Activated naive CD4-positive, alpha-beta T cell treated with anti-CD3 and anti-CD28 coated beads for 36 hours (primary cell): ENCODE results near the gene EVA1B. TPM values are rescaled to one million over a fixed set of nuclear protein-coding genes. Genes with fewer than 3 reads are reported as not detected.

Experiments used
- CTCF ChIA-PET: fragments of 350-600 bp; sonication (Branson Sonifier 250); formaldehyde crosslinking; loops from one replicate; lab custom pipeline; 2021; ENCODE audit warnings: antibody characterized with exemption; lab: Charles Lee
- DNase-seq: peaks from one replicate; pipeline ENCODE4 v3.0.0-alpha.2; 2020
- H3K27ac Mint-ChIP-seq: one replicate; pipeline ENCODE4 v1.8.0; 2021; ENCODE audit warnings: mild to moderate bottlenecking, mixed read lengths
- H3K27me3 Mint-ChIP-seq: one replicate; pipeline ENCODE4 v1.8.0; 2021; ENCODE audit warnings: low read depth, mixed read lengths
- H3K36me3 Mint-ChIP-seq: one replicate; pipeline ENCODE4 v1.8.0; 2021; ENCODE audit warnings: low read depth, mixed read lengths
- H3K4me1 Mint-ChIP-seq: one replicate; pipeline ENCODE4 v1.8.0; 2021; ENCODE audit warnings: low read depth, mixed read lengths
- H3K4me3 Mint-ChIP-seq: one replicate; pipeline ENCODE4 v1.8.0; 2021; ENCODE audit warnings: mild to moderate bottlenecking, moderate library complexity, mixed read lengths
- H3K9me3 Mint-ChIP-seq: one replicate; pipeline ENCODE4 v1.8.0; 2021; ENCODE audit warnings: mixed read lengths
- intact Hi-C: fragments of 100-400 bp; cut with micrococcal nuclease; formaldehyde crosslinking; loops from one replicate; pipeline ENCODE4 v1.15.1; 2023
- total RNA-seq, 2 experiments: library from RNA; stranded (reverse); gene quantifications; one replicate each; pipeline ENCODE4 v1.2.3, GENCODE V29; 2021

The EVA1B gene
- total RNA-seq, 2 experiments from 2014 or later: 1.9 to 2.1 TPM

- Mint-ChIP-seq H3K9me3 (no peaks in the 10 kb centered on the region), H3K27me3 (no peaks in the 10 kb centered on the region), H3K27ac (peak within 1 kb of the TSS; percentile 84), H3K4me3 (peak within 1 kb of the TSS; percentile 96), H3K4me1 (peaks cover 53% of the 10 kb centered on the region), H3K36me3 (peaks cover 14% of the 10 kb centered on the region)
- intact Hi-C loops: loop anchor here (2.0 to 5.0 kb wide), 2 partner anchors 16 to 219 kb away; partner anchors contain the start of genes ADPRS and EVA1B
- CTCF ChIA-PET: interaction anchor here (0.6 to 1.6 kb wide), 8 partner anchors 8 to 156 kb away, joined by 3 to 6 read pairs (median 3); partner anchors contain the start of genes THRAP3 and TRAPPC3
- DNase-seq: peak; percentile 62
These were observed 17.1 kb downstream of the EVA1B start, which contains the start of gene SH3D21 for GRCh38 chr1:36306210-36306901. SH3D21 (plus strand) TSS chr1:36306368; CDS start chr1:36306421, 53 bp downstream.

- H3K27me3 Mint-ChIP-seq: no peaks in the 10 kb centered on the region
- no peak for DNase-seq
- intact Hi-C loops: loop anchor here (1.0 to 5.0 kb wide), 3 partner anchors 17 to 219 kb away; partner anchors contain the start of genes ADPRS and EVA1B
- CTCF ChIA-PET: interaction anchor here (1.2 to 1.6 kb wide), 3 partner anchors 14 to 156 kb away, joined by 3 to 6 read pairs (median 6); partner anchors contain the start of gene TRAPPC3
- H3K27ac Mint-ChIP-seq: peak overlapping the region; percentile 84
- peaks cover 19% of the 10 kb centered on the region for H3K36me3 Mint-ChIP-seq
- H3K9me3 Mint-ChIP-seq: no peaks in the 10 kb centered on the region
- peaks cover 58% of the 10 kb centered on the region for H3K4me1 Mint-ChIP-seq
- peak overlapping the region; percentile 96 for H3K4me3 Mint-ChIP-seq
These were observed 17.6 kb downstream of the EVA1B start for GRCh38 chr1:36305915-36306209.

- Mint-ChIP-seq H3K9me3 (no peaks in the 10 kb centered on the region), H3K4me3 (peak overlapping the region; percentile 96), H3K27me3 (no peaks in the 10 kb centered on the region), H3K4me1 (peaks cover 64% of the 10 kb centered on the region), H3K27ac (peak overlapping the region; percentile 84), H3K36me3 (peaks cover 24% of the 10 kb centered on the region)
- intact Hi-C loops: loop anchor here (1.0 to 5.0 kb wide), 2 partner anchors 81 to 218 kb away; partner anchors contain the start of gene ADPRS
- CTCF ChIA-PET: interaction anchor here (1.2 to 1.5 kb wide), 2 partner anchors 14 to 62 kb away, joined by 3 to 6 read pairs; no protein-coding TSS in a partner anchor
- DNase-seq: peak; percentile 75
These were observed 18.2 kb downstream of the EVA1B start for GRCh38 chr1:36304970-36305914.

GRCh38 chr1:36304521-36304920, 18.9 kb downstream of the EVA1B start:
- no peaks in the 10 kb centered on the region for H3K9me3 Mint-ChIP-seq
- H3K4me3 Mint-ChIP-seq: no peak overlapping the region
- H3K4me1 Mint-ChIP-seq: peaks cover 71% of the 10 kb centered on the region
- CTCF ChIA-PET: interaction anchor here (1.1 kb wide), 1 partner anchor 11 kb away, joined by 3 read pairs; no protein-coding TSS in a partner anchor
- intact Hi-C loops: no loop called here
- H3K27ac Mint-ChIP-seq: peak overlapping the region; percentile 59
- no peak for DNase-seq
- H3K27me3 Mint-ChIP-seq: no peaks in the 10 kb centered on the region
- H3K36me3 Mint-ChIP-seq: peaks cover 24% of the 10 kb centered on the region

- Mint-ChIP-seq H3K27ac (peak overlapping the region; percentile 68), H3K4me3 (no peak overlapping the region), H3K27me3 (no peaks in the 10 kb centered on the region), H3K36me3 (peaks cover 24% of the 10 kb centered on the region), H3K4me1 (peaks cover 76% of the 10 kb centered on the region), H3K9me3 (no peaks in the 10 kb centered on the region)
- CTCF ChIA-PET: interaction anchor here (1.1 to 1.7 kb wide), 3 partner anchors 10 to 154 kb away, joined by 3 to 5 read pairs (median 3); partner anchors contain the start of gene TRAPPC3
- no peak for DNase-seq
- intact Hi-C loops: no loop called here
These were observed 19.6 kb downstream of the EVA1B start for GRCh38 chr1:36303650-36304360.

GRCh38 chr1:36303244-36303643, 20.2 kb downstream of the EVA1B start:
- intact Hi-C loops: no loop called here
- Mint-ChIP-seq H3K4me3 (no peak overlapping the region), H3K4me1 (peaks cover 78% of the 10 kb centered on the region), H3K36me3 (peaks cover 24% of the 10 kb centered on the region), H3K27ac (peak overlapping the region; percentile 68), H3K9me3 (no peaks in the 10 kb centered on the region), H3K27me3 (no peaks in the 10 kb centered on the region)
- CTCF ChIA-PET: interaction anchor here (1.1 to 1.7 kb wide), 3 partner anchors 10 to 154 kb away, joined by 3 to 5 read pairs (median 3); partner anchors contain the start of gene TRAPPC3
- DNase-seq: no peak

GRCh38 chr1:36301220-36301619, 22.2 kb downstream of the EVA1B start:
- Mint-ChIP-seq H3K36me3 (peaks cover 26% of the 10 kb centered on the region), H3K27ac (peak overlapping the region; percentile 77), H3K4me1 (peaks cover 70% of the 10 kb centered on the region), H3K4me3 (no peak overlapping the region), H3K9me3 (no peaks in the 10 kb centered on the region), H3K27me3 (no peaks in the 10 kb centered on the region)
- CTCF ChIA-PET: interaction anchor here (0.5 to 2.8 kb wide), 6 partner anchors 16 to 167 kb away, joined by 3 to 15 read pairs (median 7); partner anchors contain the start of gene TRAPPC3
- intact Hi-C loops: loop anchor here (2.0 kb wide), 1 partner anchor 86 kb away; no protein-coding TSS in a partner anchor
- no peak for DNase-seq

GRCh38 chr1:36300526-36300925, 22.9 kb downstream of the EVA1B start:
- Mint-ChIP-seq H3K4me3 (no peak overlapping the region), H3K9me3 (no peaks in the 10 kb centered on the region), H3K36me3 (peaks cover 29% of the 10 kb centered on the region), H3K4me1 (peaks cover 64% of the 10 kb centered on the region), H3K27ac (peak overlapping the region; percentile 77), H3K27me3 (no peaks in the 10 kb centered on the region)
- peak; percentile 39 for DNase-seq
- intact Hi-C loops: loop anchor here (1.0 to 2.0 kb wide), 5 partner anchors 69 to 1178 kb away; partner anchors contain the start of genes THRAP3 and TRAPPC3
- CTCF ChIA-PET: interaction anchor here (0.6 to 2.8 kb wide), 21 partner anchors 9 to 252 kb away, joined by 3 to 15 read pairs (median 4); partner anchors contain the start of gene TRAPPC3

GRCh38 chr1:36298640-36299039, 24.8 kb downstream of the EVA1B start:
- Mint-ChIP-seq H3K9me3 (no peaks in the 10 kb centered on the region), H3K27ac (peak overlapping the region; percentile 72)

GRCh38 chr1:36297062-36297461, 26.4 kb downstream of the EVA1B start:
- no peaks in the 10 kb centered on the region for H3K27me3 Mint-ChIP-seq
- H3K9me3 Mint-ChIP-seq: no peaks in the 10 kb centered on the region
- no peak overlapping the region for H3K27ac Mint-ChIP-seq
- no peak for DNase-seq
- CTCF ChIA-PET: interaction anchor here (1.3 to 1.5 kb wide), 2 partner anchors 11 to 14 kb away, joined by 5 to 11 read pairs; no protein-coding TSS in a partner anchor
- H3K4me1 Mint-ChIP-seq: peaks cover 32% of the 10 kb centered on the region
- peaks cover 38% of the 10 kb centered on the region for H3K36me3 Mint-ChIP-seq
- H3K4me3 Mint-ChIP-seq: no peak overlapping the region
- intact Hi-C loops: no loop called here

More at GRCh38 chr1:36298640-36299039, 24.8 kb downstream of the EVA1B start:
- DNase-seq: no peak
- Mint-ChIP-seq H3K4me3 (no peak overlapping the region), H3K27me3 (no peaks in the 10 kb centered on the region), H3K36me3 (peaks cover 34% of the 10 kb centered on the region), H3K4me1 (peaks cover 46% of the 10 kb centered on the region)
- CTCF ChIA-PET: interaction anchor here (0.6 to 2.8 kb wide), 4 partner anchors 13 to 149 kb away, joined by 3 to 11 read pairs (median 6); partner anchors contain the start of gene TRAPPC3
- intact Hi-C loops: no loop called here

- H3K36me3 Mint-ChIP-seq: peaks cover 33% of the 10 kb centered on the region
- CTCF ChIA-PET: interaction anchor here (0.9 to 2.9 kb wide), 3 partner anchors 8 to 12 kb away, joined by 4 to 8 read pairs (median 5); no protein-coding TSS in a partner anchor
- no peak overlapping the region for H3K27ac Mint-ChIP-seq
These were observed 28.1 kb downstream of the EVA1B start for GRCh38 chr1:36295390-36295789.

More at GRCh38 chr1:36295390-36295789, 28.1 kb downstream of the EVA1B start:
- no peaks in the 10 kb centered on the region for H3K9me3 Mint-ChIP-seq
- no peak for DNase-seq
- intact Hi-C loops: no loop called here
- H3K4me1 Mint-ChIP-seq: peaks cover 17% of the 10 kb centered on the region
- no peak overlapping the region for H3K4me3 Mint-ChIP-seq
- no peaks in the 10 kb centered on the region for H3K27me3 Mint-ChIP-seq
